ENCODE data around the gene COL9A3. TPM values are rescaled to one million over a fixed set of nuclear protein-coding genes. Genes with fewer than 3 reads are reported as not detected.
A peak's percentile ranks its signal among the peaks of the same experiment; 100 is the strongest.

COL9A3 gene
- total and polyA plus RNA-seq, 8 donors = 2.3 to 107 (median 56.2) TPM

- H3K4me1 ChIP-seq = peaks cover 7% of the 10 kb centered on the region in 2 donors
- no peak overlapping the region for H3K27ac ChIP-seq
- H3K4me3 ChIP-seq = no peak overlapping the region
- ATAC-seq (no peak), DNase-seq (no peak)
- intact Hi-C loops (cut with DNase I) = no loop called here
- no peaks in the 10 kb centered on the region for H3K36me3 ChIP-seq
- no peaks in the 10 kb centered on the region for H3K27me3 ChIP-seq
- H3K9me3 ChIP-seq = no peaks in the 10 kb centered on the region
- TF ChIP-seq CTCF (IDR thresholded peaks at IDR 0.05) = no peak
These were observed 9.3 kb downstream of the COL9A3 start for GRCh38 chr20:62825986-62826645.

- ATAC-seq (no peak), DNase-seq (peak in 1 of 4 donors; percentile 64)
- no peaks in the 10 kb centered on the region for H3K9me3 ChIP-seq
- peaks cover 7 to 11% of the 10 kb centered on the region in 2 donors for H3K4me1 ChIP-seq
- no peak overlapping the region for H3K4me3 ChIP-seq
- no peak for TF ChIP-seq CTCF (IDR thresholded peaks at IDR 0.05)
- H3K27ac ChIP-seq = no peak overlapping the region
- H3K27me3 ChIP-seq = no peaks in the 10 kb centered on the region
- intact Hi-C loops (cut with DNase I) = no loop called here
- no peaks in the 10 kb centered on the region for H3K36me3 ChIP-seq
These were observed 9.9 kb downstream of the COL9A3 start for GRCh38 chr20:62826646-62827310.

- Histone ChIP-seq H3K4me3 (no peak overlapping the region), H3K4me1 (peaks cover 13 to 18% of the 10 kb centered on the region in 2 donors), H3K9me3 (no peaks in the 10 kb centered on the region), H3K27me3 (no peaks in the 10 kb centered on the region), H3K36me3 (no peaks in the 10 kb centered on the region), H3K27ac (no peak overlapping the region)
- DNase-seq (peak in 1 of 4 donors; percentile 70), ATAC-seq (no peak)
- intact Hi-C loops (cut with DNase I) = no loop called here
- no peak for TF ChIP-seq CTCF (IDR thresholded peaks at IDR 0.05)
These were observed 10.6 kb downstream of the COL9A3 start for GRCh38 chr20:62827311-62828038.

GRCh38 chr20:62828051-62828450 lies 11.2 kb downstream of the COL9A3 start:
- Histone ChIP-seq H3K27me3 (no peaks in the 10 kb centered on the region), H3K4me3 (no peak overlapping the region), H3K4me1 (peaks cover 13 to 24% of the 10 kb centered on the region in 2 donors), H3K36me3 (no peaks in the 10 kb centered on the region), H3K9me3 (no peaks in the 10 kb centered on the region), H3K27ac (no peak overlapping the region)
- TF ChIP-seq CTCF (IDR thresholded peaks at IDR 0.05) = no peak
- ATAC-seq = no peak
- peak in 1 of 4 donors; percentile 57 for DNase-seq
- intact Hi-C loops (cut with DNase I) = no loop called here
